Transverse colon (tissue), 4 donors: ENCODE results near the gene TNFSF15. TPM values are rescaled to one million over a fixed set of nuclear protein-coding genes. Genes with fewer than 3 reads are reported as not detected.

Experiments used
- DNase-seq: peaks from one replicate; pipeline ENCODE4 v3.0.0-alpha.2; 2019
- H3K27ac ChIP-seq, 4 donors: fragments of 200-600 bp; sonication (generic); 2 replicates each; pipeline ENCODE4 v1.5.1; 2016 to 2018; ENCODE audit warnings: inconsistent platforms in 4 of 4
- H3K27me3 ChIP-seq: fragments of 200-600 bp; sonication (generic); 2 replicates; pipeline ENCODE4 v1.5.1; 2017; ENCODE audit warnings: inconsistent platforms
- H3K36me3 ChIP-seq, 4 donors: fragments of 200-600 bp; sonication (generic); 2 replicates each; pipeline ENCODE4 v1.5.1; 2017 to 2019; ENCODE audit warnings: inconsistent platforms in 4 of 4
- H3K4me1 ChIP-seq, 4 donors: fragments of 200-600 bp; sonication (generic); 2 replicates each; pipeline ENCODE4 v1.5.1; 2017 to 2020; ENCODE audit warnings: inconsistent platforms in 4 of 4
- H3K4me3 ChIP-seq, 4 donors: fragments of 200-600 bp; sonication (generic); 1 replicate in 1 of 4; 2 replicates in 3 of 4; pipeline versions ENCODE4 v1.5.1 to v1.6.1; 2017 to 2019; ENCODE audit warnings: inconsistent platforms in 4 of 4
- H3K9me3 ChIP-seq, 2 donors: fragments of 200-600 bp; sonication (generic); 2 replicates each; pipeline ENCODE4 v1.5.1; 2017 to 2019; ENCODE audit warnings: inconsistent platforms in 2 of 2
- CTCF ChIP-seq, 5 experiments: fragments of 200-600 bp in 3 of 5; fragments of 450-650 bp in 2 of 5; sonication (generic) in 3 of 5; IDR thresholded peaks; 1 replicate in 2 of 5; 2 replicates in 3 of 5; pipeline ENCODE4 v1.5.1; 2016 to 2017; ENCODE audit warnings: antibody characterized with exemption in 5 of 5, inconsistent platforms in 3 of 5, mild to moderate bottlenecking in 2 of 5, moderate library complexity in 1 of 5
- EP300 ChIP-seq: sonication (generic); formaldehyde crosslinking; IDR thresholded peaks from one replicate; pipeline ENCODE4 v1.6.1; 2017; ENCODE audit warnings: antibody characterized with exemption, low read depth
- POLR2A ChIP-seq: fragments of 450-650 bp; IDR thresholded peaks from one replicate; pipeline ENCODE4 v1.6.1; 2016; ENCODE audit warnings: antibody characterized with exemption, mild to moderate bottlenecking, moderate library complexity
- POLR2AphosphoS5 ChIP-seq, 3 donors: sonication (generic); formaldehyde crosslinking; IDR thresholded peaks; one replicate each; pipeline ENCODE4 v1.6.1; 2016; ENCODE audit warnings: antibody characterized with exemption in 3 of 3
- WGBS, 2 donors: methylation state at CpG; one replicate each; pipeline ENCODE4 v1.1.5; 2018; ENCODE audit warnings: low coverage in 1 of 2; 5-methylcytosine and 5-hydroxymethylcytosine counted together
- in situ Hi-C, 4 donors: fragments of 200-750 bp; cut with MboI; loops; one replicate each; pipeline versions ENCODE4 v1.15.0 to v1.15.1; 2017; ENCODE audit warnings: low sequenced_read_pairs in 3 of 4, low pct_ligation_motif_present in 1 of 4, low pct_unique_long_range_greater_than_20kb in 1 of 4
- intact Hi-C: fragments of 100-400 bp; cut with DNase I; formaldehyde crosslinking; loops from one replicate; pipeline ENCODE4 v1.15.1; 2023; ENCODE audit warnings: low total_unique reads
- total RNA-seq, 4 donors: library from RNA; depleted of rRNA; stranded (reverse); fragments of >200 nt; gene quantifications; one replicate each; pipeline ENCODE4 v1.1.0, GENCODE V29; 2016

TNFSF15 gene
- total RNA-seq, 4 donors from 2014 or later, result 0.37 to 2.0 (median 1.9) TPM

GRCh38 chr9:114771889-114772288 lies 34.0 kb downstream of the TNFSF15 start:
- Histone ChIP-seq H3K36me3 (no peaks in the 10 kb centered on the region), H3K4me3 (no peak overlapping the region), H3K9me3 (no peaks in the 10 kb centered on the region), H3K27me3 (no peaks in the 10 kb centered on the region), H3K4me1 (no peaks in the 10 kb centered on the region), H3K27ac (no peak overlapping the region)
- DNase-seq, result no peak
- in situ Hi-C loops, result no loop called here
- WGBS, 2 donors, result 78 to 83% methylated on average over 3 to 6 of the region's 6 CpGs
- intact Hi-C loops, result no loop called here
- TF ChIP-seq POLR2A, result no peak
- no peak for TF ChIP-seq CTCF (IDR thresholded peaks at IDR 0.05)
- TF ChIP-seq POLR2AphosphoS5 (IDR thresholded peaks at IDR 0.05), result no peak
- no peak for TF ChIP-seq EP300

GRCh38 chr9:114770991-114771390 lies 34.8 kb downstream of the TNFSF15 start:
- no peaks in the 10 kb centered on the region for H3K36me3 ChIP-seq
- no peak overlapping the region for H3K4me3 ChIP-seq
- 93 to 95% methylated on average over 2 to 3 of the region's 3 CpGs for WGBS, 2 donors
- no peak overlapping the region for H3K27ac ChIP-seq
- no peaks in the 10 kb centered on the region for H3K4me1 ChIP-seq
- DNase-seq, result no peak
- H3K9me3 ChIP-seq, result no peaks in the 10 kb centered on the region
- in situ Hi-C loops, result no loop called here
- no peaks in the 10 kb centered on the region for H3K27me3 ChIP-seq
- intact Hi-C loops, result no loop called here
- no peak for TF ChIP-seq POLR2A
- TF ChIP-seq CTCF (IDR thresholded peaks at IDR 0.05), result no peak
- no peak for TF ChIP-seq POLR2AphosphoS5 (IDR thresholded peaks at IDR 0.05)
- no peak for TF ChIP-seq EP300

- in situ Hi-C loops (no loop called here), intact Hi-C loops (no loop called here)
- H3K27ac ChIP-seq, result no peak overlapping the region
- H3K27me3 ChIP-seq, result no peaks in the 10 kb centered on the region
- TF ChIP-seq POLR2AphosphoS5 (IDR thresholded peaks at IDR 0.05) (no peak), EP300 (no peak), CTCF (IDR thresholded peaks at IDR 0.05) (no peak), POLR2A (no peak)
- no peak for DNase-seq
- no peak overlapping the region for H3K4me3 ChIP-seq
- no peaks in the 10 kb centered on the region for H3K9me3 ChIP-seq
- 18 to 22% methylated on average over 1 of the region's 1 CpG for WGBS, 2 donors
- H3K4me1 ChIP-seq, result no peaks in the 10 kb centered on the region
- no peaks in the 10 kb centered on the region for H3K36me3 ChIP-seq
Measured at GRCh38 chr9:114769624-114770023, 36.2 kb downstream of the TNFSF15 start.

GRCh38 chr9:114763220-114763619 lies 42.6 kb downstream of the TNFSF15 start:
- H3K36me3 ChIP-seq, result no peaks in the 10 kb centered on the region
- intact Hi-C loops (no loop called here), in situ Hi-C loops (no loop called here)
- 83 to 91% methylated on average over 4 of the region's 4 CpGs for WGBS, 2 donors
- no peak overlapping the region for H3K27ac ChIP-seq
- DNase-seq, result no peak
- H3K4me3 ChIP-seq, result no peak overlapping the region
- no peaks in the 10 kb centered on the region for H3K27me3 ChIP-seq
- no peaks in the 10 kb centered on the region for H3K4me1 ChIP-seq
- no peak for TF ChIP-seq POLR2AphosphoS5 (IDR thresholded peaks at IDR 0.05)
- no peak for TF ChIP-seq POLR2A
- no peak for TF ChIP-seq CTCF (IDR thresholded peaks at IDR 0.05)
- no peak for TF ChIP-seq EP300
- no peaks in the 10 kb centered on the region for H3K9me3 ChIP-seq
